Hematopoietic multipotent progenitor cell treated with erythropoietin and hydrocortisone succinate and interleukin-3 and kit ligand, for 8 days (in vitro differentiated cells): Measurements from ENCODE around the gene GYG2.
"Not testable (repeated sequence)": the region's sequence is repeated elsewhere in the genome, so short reads cannot be mapped to it uniquely, and the experiment has no call there.

ENCODE experiments used
- DNase-seq: peaks from one replicate; pipeline ENCODE4 v3.0.0-alpha.2; 2015

GYG2 gene

GRCh38 chrX:2828344-2828958, at the start of gene GYG2:
Gene GYG2, plus strand, starts transcription at chrX:2828930. Its CDS starts 1,259 bp downstream, at chrX:2830189.
- DNase-seq: no peak

- not testable (repeated sequence) for DNase-seq
Measured at GRCh38 chrX:2780472-2781225, 48.1 kb upstream of the GYG2 start.

- DNase-seq: no peak
Measured at GRCh38 chrX:2781226-2781571, 47.5 kb upstream of the GYG2 start.

GRCh38 chrX:2781698-2782097, 47.0 kb upstream of the GYG2 start:
- no peak for DNase-seq

DNA sequence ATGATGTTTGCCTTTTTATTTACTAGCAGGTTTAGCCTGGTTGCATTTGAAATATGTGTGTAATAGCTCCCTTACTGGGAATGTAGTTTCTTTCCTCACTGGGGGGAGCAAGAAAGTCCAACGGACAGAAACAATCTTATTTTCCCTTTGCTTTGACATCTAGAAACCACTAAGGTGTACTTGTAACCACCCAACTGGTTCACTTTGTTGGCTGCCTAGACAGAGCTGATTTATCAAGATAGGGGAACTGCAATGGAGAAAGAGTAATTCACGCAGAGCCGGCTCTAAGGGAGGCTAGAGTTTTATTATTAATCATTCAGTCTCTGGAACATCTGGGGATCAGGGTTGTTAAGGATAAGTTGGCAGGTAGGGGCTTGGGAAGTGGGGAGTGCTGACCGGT, 46.6 kb upstream of the GYG2 start:
- DNase-seq: no peak

GRCh38 chrX:2782778-2783177, 46.0 kb upstream of the GYG2 start:
- no peak for DNase-seq

DNA sequence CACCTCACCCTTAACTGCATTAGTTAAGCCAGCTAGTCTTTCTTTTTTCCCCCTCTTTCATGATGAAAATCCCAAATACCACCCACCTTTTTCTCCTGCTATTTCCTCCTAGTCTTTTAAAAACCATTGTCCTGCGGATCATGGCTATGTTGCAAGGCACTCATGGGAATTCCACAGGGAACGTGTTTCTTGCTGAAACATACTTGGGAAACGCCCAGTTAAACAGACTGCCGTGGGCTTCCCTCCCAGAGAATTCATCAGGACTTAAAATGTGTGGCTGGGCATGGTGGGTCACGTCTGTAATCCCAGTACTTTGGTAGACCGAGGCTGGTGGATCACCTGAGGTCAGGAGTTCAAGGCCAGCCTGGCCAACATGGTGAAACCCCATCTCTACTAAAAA, 44.7 kb upstream of the GYG2 start:
- DNase-seq: no peak

DNA sequence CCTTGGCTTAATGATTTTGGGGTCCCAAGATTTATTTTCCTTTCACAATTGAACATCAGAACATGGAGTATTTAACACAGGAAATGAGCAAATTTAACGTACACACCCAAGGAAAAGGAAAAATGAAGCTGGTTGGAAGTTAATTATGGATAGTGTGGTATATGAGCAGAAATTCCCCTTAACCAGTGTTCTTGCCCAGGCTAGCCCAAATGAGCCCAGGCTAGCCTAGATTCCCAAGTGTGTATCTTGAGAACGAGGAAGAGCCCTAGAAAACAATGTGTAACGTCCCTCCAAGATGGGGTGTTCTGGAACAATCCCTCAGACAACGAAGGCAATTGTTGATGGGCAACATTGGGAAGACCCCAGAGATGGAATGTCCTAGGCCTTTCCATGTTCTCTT, 43.2 kb upstream of the GYG2 start:
- DNase-seq: no peak

- DNase-seq: no peak
Measured at GRCh38 chrX:2788980-2789379, 39.8 kb upstream of the GYG2 start.

DNA sequence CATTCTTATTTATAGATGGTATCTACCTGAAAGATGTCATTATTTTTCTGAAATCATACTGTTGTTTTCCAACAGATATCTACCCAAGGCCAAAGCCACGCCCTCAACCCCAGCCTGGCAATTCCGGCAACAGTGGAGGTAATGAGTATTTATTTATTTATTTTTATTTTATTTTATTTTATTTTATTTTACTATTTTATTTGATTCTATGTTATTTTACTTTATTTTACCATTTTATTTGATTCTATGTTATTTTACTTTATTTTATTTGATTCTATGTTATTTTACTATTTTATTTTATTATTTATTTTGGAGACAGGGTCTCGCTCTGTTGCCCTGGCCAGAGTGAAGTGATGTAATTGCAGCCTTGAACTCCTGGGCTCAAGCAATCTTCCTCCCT, 39.2 kb upstream of the GYG2 start:
- DNase-seq: no peak

DNA sequence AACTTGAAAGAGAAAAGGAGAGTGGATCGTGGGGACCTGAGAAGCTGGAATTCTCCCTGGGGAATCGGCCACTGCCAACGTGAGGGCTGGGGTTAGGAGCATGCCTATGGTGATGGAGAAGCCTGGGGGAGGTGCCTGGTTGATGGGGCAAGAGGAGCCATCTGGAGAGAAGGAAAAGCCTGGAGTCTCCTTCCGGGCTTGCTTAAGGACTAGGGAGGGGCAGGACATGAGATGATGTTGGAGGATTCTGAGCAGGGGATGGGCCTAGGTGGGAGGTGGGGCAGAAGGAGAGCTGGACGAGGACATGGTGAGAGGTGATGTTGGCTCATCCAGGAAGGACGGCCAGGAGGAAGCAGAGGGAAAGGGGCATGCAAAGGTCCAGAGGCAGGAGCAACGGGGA, 35.0 kb upstream of the GYG2 start:
- DNase-seq: no peak

DNA sequence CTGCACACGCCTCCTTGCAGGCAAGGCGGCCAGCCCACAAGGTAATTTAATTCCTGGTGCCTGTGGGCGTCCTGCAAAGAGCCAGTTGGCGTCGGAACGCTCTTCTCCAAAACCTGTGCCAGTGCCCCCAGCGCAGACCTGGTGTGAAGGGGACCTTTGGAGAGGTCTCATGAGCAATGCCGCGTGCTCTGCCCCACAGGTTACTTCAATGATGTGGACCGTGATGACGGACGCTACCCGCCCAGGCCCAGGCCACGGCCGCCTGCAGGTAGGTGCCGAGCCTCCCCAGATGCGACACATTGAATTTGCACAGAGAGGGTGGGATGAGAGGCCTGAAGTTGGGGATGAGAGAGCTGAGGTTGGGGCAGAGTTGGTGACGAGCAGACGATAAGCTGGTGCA, 34.4 kb upstream of the GYG2 start:
- DNase-seq: no peak

- DNase-seq: not testable (repeated sequence)
Measured at GRCh38 chrX:2796808-2797207, 31.9 kb upstream of the GYG2 start.

DNA sequence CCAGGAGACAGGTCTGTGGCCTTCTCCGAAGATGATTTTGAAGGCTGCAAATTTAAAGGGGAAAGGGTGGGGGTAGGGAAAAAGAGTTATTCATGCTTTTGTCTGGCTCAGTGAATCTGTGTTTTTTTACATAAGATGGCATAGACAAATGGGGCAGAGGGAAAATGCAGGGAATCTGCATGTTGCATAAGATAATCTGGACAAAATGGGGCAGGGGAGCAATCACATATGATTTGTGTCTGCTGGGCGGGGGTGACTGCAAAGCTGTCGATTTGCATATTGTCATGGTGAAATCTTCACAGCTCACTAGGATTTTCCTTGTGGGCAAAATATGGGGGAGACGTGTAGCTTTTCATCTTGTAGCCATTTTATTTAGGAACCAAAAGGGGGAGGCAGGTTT, 29.4 kb upstream of the GYG2 start:
- no peak for DNase-seq

DNA sequence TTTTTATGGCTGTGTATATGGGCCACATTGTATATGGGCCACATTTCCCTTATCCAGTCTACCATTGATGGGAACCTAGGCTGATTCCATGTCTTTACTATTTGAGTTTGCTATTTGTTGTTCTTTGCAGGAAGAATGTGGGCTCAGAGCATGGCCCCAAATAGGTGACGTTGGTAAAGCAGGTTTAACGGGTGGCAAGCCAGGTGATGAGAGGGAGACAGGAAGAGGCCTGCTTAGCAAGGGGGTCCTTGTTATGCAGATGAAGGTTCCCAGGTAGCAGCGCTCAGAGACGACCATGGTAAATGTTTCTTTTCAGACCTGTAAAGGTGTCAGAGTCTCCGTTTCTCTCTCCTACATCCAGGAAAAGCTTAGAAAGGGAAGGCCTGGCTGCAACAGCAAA, 28.8 kb upstream of the GYG2 start:
- DNase-seq: not testable (repeated sequence)

DNA sequence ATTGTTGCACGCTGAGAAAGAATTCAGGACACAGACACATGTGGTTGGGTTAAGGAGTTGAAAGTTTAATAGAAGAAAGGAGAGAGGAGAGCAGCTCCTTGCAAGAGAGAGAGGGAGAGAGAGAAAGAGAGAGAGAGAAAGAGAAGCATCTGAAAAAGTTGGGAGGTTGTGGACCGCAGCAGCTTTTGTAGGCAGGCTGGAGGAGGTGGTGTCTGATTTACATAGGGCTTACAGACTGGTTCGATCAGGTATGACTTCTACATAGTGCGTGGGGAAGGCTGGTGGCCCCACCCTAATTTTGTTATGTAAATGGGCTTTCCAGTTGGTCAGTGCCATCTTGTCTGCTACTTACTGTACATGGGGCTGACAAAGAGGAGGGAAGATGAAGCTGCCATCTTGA, 27.5 kb upstream of the GYG2 start:
- no peak for DNase-seq

GRCh38 chrX:2802376-2803090, 26.2 kb upstream of the GYG2 start:
- not testable (repeated sequence) for DNase-seq

GRCh38 chrX:2803486-2803885, 25.2 kb upstream of the GYG2 start:
- DNase-seq: not testable (repeated sequence)

GRCh38 chrX:2804106-2804843, 24.5 kb upstream of the GYG2 start:
- DNase-seq: not testable (repeated sequence)

GRCh38 chrX:2804858-2805257, 23.9 kb upstream of the GYG2 start:
- not testable (repeated sequence) for DNase-seq

DNA sequence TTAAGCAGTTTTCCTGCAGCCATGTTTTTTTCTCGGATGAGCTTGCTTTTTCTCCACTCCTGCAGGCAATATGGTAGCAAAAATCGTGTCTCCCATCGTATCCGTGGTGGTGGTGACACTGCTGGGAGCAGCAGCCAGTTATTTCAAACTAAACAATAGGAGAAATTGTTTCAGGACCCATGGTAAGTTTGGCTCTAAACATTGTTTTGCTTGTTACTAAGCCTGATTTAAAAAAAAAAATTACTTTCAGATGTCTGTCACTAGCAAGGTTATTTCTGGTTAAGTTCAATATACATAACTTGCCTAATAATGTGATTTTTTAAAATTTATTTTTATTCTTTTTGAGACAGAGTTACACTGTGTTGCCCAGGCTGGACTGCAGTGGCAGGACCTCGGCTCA, 17.5 kb upstream of the GYG2 start:
- DNase-seq: no peak

DNA sequence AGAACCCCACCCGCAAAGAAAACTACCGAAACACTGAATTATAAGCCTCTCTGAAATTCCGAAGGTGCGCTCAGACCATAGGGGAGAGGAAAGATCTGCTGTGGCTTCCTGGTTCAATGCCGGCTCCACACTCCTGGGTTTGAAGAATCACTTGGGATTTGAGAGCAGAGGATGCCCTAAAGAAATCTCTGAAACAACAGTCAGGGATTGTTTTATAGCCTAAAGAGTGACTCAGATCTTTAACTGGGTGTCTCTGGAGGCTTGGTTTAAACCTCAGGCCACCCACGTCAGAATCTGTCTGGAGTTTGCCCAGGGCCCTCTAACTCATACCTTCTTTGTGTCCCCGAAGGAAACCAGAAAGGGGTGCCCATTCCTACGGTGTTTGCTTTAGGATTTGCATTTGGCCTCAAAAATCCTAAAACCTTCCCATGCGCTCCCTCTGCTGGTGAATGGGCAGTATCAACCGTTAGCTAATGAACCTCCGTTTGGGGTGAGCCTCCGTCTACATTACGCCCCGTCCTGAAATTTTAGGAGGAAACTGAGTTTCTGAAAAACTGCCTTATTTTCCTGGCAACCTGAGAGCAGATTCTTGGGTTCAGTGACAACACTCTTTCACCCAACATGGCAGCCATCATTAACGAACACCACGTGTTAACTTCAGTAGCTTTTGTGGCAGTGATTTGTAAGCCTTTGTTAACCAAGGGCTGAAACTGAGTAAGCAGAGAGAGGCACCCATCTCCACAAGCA, 16.4 kb upstream of the GYG2 start:
- DNase-seq: peak; percentile 41

DNA sequence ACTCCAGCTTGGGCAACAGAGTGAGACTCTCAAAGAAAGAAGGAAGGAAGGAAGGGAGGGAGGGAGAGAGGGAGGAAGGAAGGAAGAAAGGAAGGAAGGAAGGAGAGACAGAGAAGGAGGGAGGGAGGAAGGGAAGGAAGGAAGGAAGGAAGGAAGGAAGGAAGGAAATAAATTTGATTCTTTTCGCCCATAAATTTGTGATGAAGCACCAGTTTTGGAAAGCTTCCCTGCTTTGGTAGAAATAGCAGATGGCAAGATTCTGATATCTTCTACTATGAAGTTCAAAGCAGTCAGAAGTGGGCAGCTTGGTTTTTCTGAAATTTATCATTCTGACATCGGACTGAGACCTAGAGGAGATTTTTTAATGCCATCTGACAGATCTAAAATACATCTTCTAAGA, 11.7 kb upstream of the GYG2 start:
- DNase-seq: no peak
